ENCODE results near the gene CABP4.
"Not testable (repeated sequence)": the region's sequence is repeated elsewhere in the genome, so short reads cannot be mapped to it uniquely, and the experiment has no call there.

- not testable (repeated sequence) for TF ChIP-seq CTCF (conservative IDR thresholded peaks at IDR 0.05 in 1 of 2, IDR thresholded peaks at IDR 0.05 in 1 of 2; ENCODE audit: extremely low read depth in 1 of 2, insufficient read depth in 1 of 2, low read depth in 1 of 2, low read length in 2 of 2); EZH2 (IDR thresholded peaks at IDR 0.05; ENCODE audit: borderline replicate concordance, low read length)
Observed at GRCh38 chr11:67427364-67427859, 27.7 kb upstream of the CABP4 start.

Data from mammary epithelial cell (primary cell).